Neural cell (in vitro differentiated cells): ENCODE results near the gene DNAL4. TPM values are rescaled to one million over a fixed set of nuclear protein-coding genes. Genes with fewer than 3 reads are reported as not detected.

Source experiments
- H2AFZ ChIP-seq: fragments of 200-600, 300-800 bp; sonication (generic), shearing (Covaris generic); 2 replicates; pipeline ENCODE4 v1.6.0; 2014; ENCODE audit warnings: low read depth, mild to moderate bottlenecking, antibody characterized with exemption, low read length, moderate library complexity
- H3F3A ChIP-seq: fragments of 200-600 bp; shearing (Covaris generic); 2 replicates; pipeline ENCODE4 v1.6.1; 2016; ENCODE audit warnings: mild to moderate bottlenecking, moderate library complexity, mixed read lengths, antibody characterized with exemption, low read length; ENCODE audit not compliant: insufficient read depth, poor library complexity, severe bottlenecking
- H3K27ac ChIP-seq: fragments of 200-600, 300-800 bp; sonication (generic), shearing (Covaris generic); 2 replicates; pipeline ENCODE4 v1.5.1; 2014; ENCODE audit warnings: mild to moderate bottlenecking, low read length, moderate library complexity
- H3K27me3 ChIP-seq: fragments of 300-800, 200-600 bp; sonication (generic), shearing (Covaris generic); 2 replicates; pipeline ENCODE4 v1.6.0; 2014; ENCODE audit warnings: mild to moderate bottlenecking, low read depth, low read length, moderate library complexity; ENCODE audit not compliant: insufficient read depth
- H3K36me3 ChIP-seq: fragments of 300-800, 200-600 bp; sonication (generic), shearing (Covaris generic); 2 replicates; pipeline ENCODE4 v1.5.1; 2014; ENCODE audit warnings: mild to moderate bottlenecking, antibody characterized with exemption, low read length, moderate library complexity; ENCODE audit not compliant: insufficient read depth
- H3K4me2 ChIP-seq: fragments of 300-800, 200-600 bp; sonication (generic), shearing (Covaris generic); 2 replicates; pipeline ENCODE4 v1.6.0; 2014; ENCODE audit warnings: mild to moderate bottlenecking, low read length
- H3K4me3 ChIP-seq: fragments of 300-800, 200-600 bp; sonication (generic), shearing (Covaris generic); 2 replicates; pipeline ENCODE4 v1.5.1; 2014; ENCODE audit warnings: mild to moderate bottlenecking, low read length, moderate library complexity
- H3K79me2 ChIP-seq: fragments of 200-600 bp; shearing (Covaris generic); replicated peaks from 2 replicates; pipeline ENCODE4 v1.6.0; 2014; ENCODE audit warnings: mild to moderate bottlenecking, low read length, moderate library complexity; ENCODE audit not compliant: insufficient read depth
- H3K9ac ChIP-seq: fragments of 300-800, 200-600 bp; sonication (generic), shearing (Covaris generic); 2 replicates; pipeline ENCODE4 v1.6.1; 2016; ENCODE audit warnings: mild to moderate bottlenecking, low read length, mixed read lengths
- H3K9me2 ChIP-seq: fragments of 200-600 bp; shearing (Covaris generic); 2 replicates; pipeline ENCODE4 v1.6.1; 2016; ENCODE audit warnings: mild to moderate bottlenecking, low read length, mixed read lengths; ENCODE audit not compliant: insufficient read depth
- H3K9me3 ChIP-seq: fragments of 200-600, 300-800 bp; sonication (generic), shearing (Covaris generic); 2 replicates; pipeline ENCODE4 v1.6.1; 2016; ENCODE audit warnings: mild to moderate bottlenecking, mixed run types, low read length, moderate library complexity, mixed read lengths
- H4K20me1 ChIP-seq: fragments of 200-600 bp; shearing (Covaris generic); 2 replicates; pipeline ENCODE4 v1.6.1; 2016; ENCODE audit warnings: mild to moderate bottlenecking, mixed run types; ENCODE audit not compliant: insufficient read depth
- CTCF ChIP-seq: fragments of 450-650 bp; IDR thresholded peaks from 2 replicates; pipeline ENCODE4 v1.5.1; 2014; ENCODE audit warnings: antibody characterized with exemption, mild to moderate bottlenecking, moderate library complexity; ENCODE audit not compliant: poor library complexity, severe bottlenecking
- EP300 ChIP-seq: fragments of 450-650 bp; conservative IDR thresholded peaks from 2 replicates; pipeline ENCODE4 v1.6.1; 2014; ENCODE audit warnings: antibody characterized with exemption, mild to moderate bottlenecking, moderate library complexity; ENCODE audit not compliant: poor library complexity, severe bottlenecking
- EZH2 ChIP-seq: fragments of 200-600, 300-800 bp; shearing (Covaris generic), sonication (generic); IDR thresholded peaks from 2 replicates; pipeline ENCODE4 v1.6.1; 2014; ENCODE audit warnings: antibody characterized with exemption, low read length, borderline replicate concordance, mild to moderate bottlenecking; ENCODE audit not compliant: insufficient read depth, poor library complexity, severe bottlenecking
- MXI1 ChIP-seq: fragments of 450-650 bp; conservative IDR thresholded peaks from 2 replicates; pipeline ENCODE4 v1.6.1; 2014; ENCODE audit warnings: antibody characterized with exemption, mild to moderate bottlenecking; ENCODE audit not compliant: poor library complexity, severe bottlenecking
- POLR2AphosphoS5 ChIP-seq: IDR thresholded peaks from 2 replicates; pipeline ENCODE4 v1.6.1; 2012
- RAD21 ChIP-seq: fragments of 450-650 bp; conservative IDR thresholded peaks from 2 replicates; pipeline ENCODE4 v1.6.1; 2014; ENCODE audit warnings: antibody characterized with exemption, mild to moderate bottlenecking, moderate library complexity
- REST ChIP-seq: IDR thresholded peaks from 2 replicates; pipeline ENCODE4 v1.6.1; 2012; ENCODE audit warnings: borderline replicate concordance
- SMC3 ChIP-seq: fragments of 450-650 bp; conservative IDR thresholded peaks from 2 replicates; pipeline ENCODE4 v1.6.1; 2014; ENCODE audit warnings: antibody characterized with exemption, mild to moderate bottlenecking, moderate library complexity; ENCODE audit not compliant: poor library complexity
- TAF1 ChIP-seq: IDR thresholded peaks from 2 replicates; pipeline ENCODE4 v1.6.1; 2012; ENCODE audit warnings: low read depth
- polyA plus RNA-seq: library from polyadenylated mRNA; depleted of rRNA; stranded (reverse); fragments of >200 nt; gene quantifications from 2 replicates; pipeline ENCODE4 v1.2.3, GENCODE V29; 2014

The DNAL4 gene
- polyA plus RNA-seq, 1 donor from 2014 or later: 95.0 TPM

- no peaks in the 10 kb centered on the region for H3K79me2 ChIP-seq
- TF ChIP-seq MXI1 (no peak), REST (no peak), RAD21 (no peak), POLR2AphosphoS5 (no peak), TAF1 (no peak), EZH2 (no peak), EP300 (no peak), CTCF (no peak), SMC3 (no peak)
- no peaks in the 10 kb centered on the region for H3K9me3 ChIP-seq
- H3K27me3 ChIP-seq: no peaks in the 10 kb centered on the region
- H3K9me2 ChIP-seq: no peaks in the 10 kb centered on the region
- no peak overlapping the region for H3K9ac ChIP-seq
- no peaks in the 10 kb centered on the region for H3F3A ChIP-seq
- no peak overlapping the region for H2AFZ ChIP-seq
- no peaks in the 10 kb centered on the region for H4K20me1 ChIP-seq
- no peak overlapping the region for H3K4me2 ChIP-seq
- no peak overlapping the region for H3K4me3 ChIP-seq
- no peak overlapping the region for H3K27ac ChIP-seq
- no peaks in the 10 kb centered on the region for H3K36me3 ChIP-seq
These were observed 9.9 kb downstream of the DNAL4 start for GRCh38 chr22:38784035-38784434.

GRCh38 chr22:38783095-38783615, 10.8 kb downstream of the DNAL4 start:
- TF ChIP-seq MXI1: no peak
- no peak for TF ChIP-seq POLR2AphosphoS5
- no peak for TF ChIP-seq RAD21
- TF ChIP-seq TAF1: no peak
- TF ChIP-seq CTCF: no peak
- no peak for TF ChIP-seq EZH2
- no peak for TF ChIP-seq REST
- TF ChIP-seq SMC3: no peak
- TF ChIP-seq EP300: no peak
- no peaks in the 10 kb centered on the region for H3K9me3 ChIP-seq
- no peaks in the 10 kb centered on the region for H4K20me1 ChIP-seq
- H3K27ac ChIP-seq: no peak overlapping the region
- no peak overlapping the region for H3K9ac ChIP-seq
- H3K79me2 ChIP-seq: no peaks in the 10 kb centered on the region
- no peaks in the 10 kb centered on the region for H3F3A ChIP-seq
- no peak overlapping the region for H3K4me3 ChIP-seq
- no peak overlapping the region for H3K4me2 ChIP-seq
- H3K9me2 ChIP-seq: no peaks in the 10 kb centered on the region
- H3K27me3 ChIP-seq: no peaks in the 10 kb centered on the region
- no peak overlapping the region for H2AFZ ChIP-seq
- no peaks in the 10 kb centered on the region for H3K36me3 ChIP-seq
